Mesenteric fat pad (tissue), 1 donor: ENCODE results near the gene HNRNPL. TPM values are rescaled to one million over a fixed set of nuclear protein-coding genes. Genes with fewer than 3 reads are reported as not detected.
A peak's percentile ranks its signal among the peaks of the same experiment; 100 is the strongest.
"Not testable (repeated sequence)": the region's sequence is repeated elsewhere in the genome, so short reads cannot be mapped to it uniquely, and the experiment has no call there.

Experiments used
- DNase-seq: peaks from one replicate; pipeline ENCODE4 v3.0.0-alpha.2; 2020; ENCODE audit warnings: low spot score
- long read RNA-seq: library from polyadenylated mRNA; unstranded; transcript quantifications from one replicate; pipeline ENCODE4 v2.0.0, GENCODE V29; 2020
- total RNA-seq: library from RNA; stranded (reverse); fragmentation: NEBNext Ultra II Directional; extraction: Animal tissue kit (Norgen Biotek cat#: 25700); gene quantifications from one replicate; pipeline ENCODE4 v1.2.1, GENCODE V29; 2021
- donor health status: DM: yes; HTN: yes; CAD: no.

Gene HNRNPL
- total RNA-seq: 231 TPM
- long read RNA-seq, transcript HNRNPL-210 (13 exons, 1,633 nt): major isoform, 6 of 33 reads
- long read RNA-seq, partial matches to known transcripts: 4 of 33 reads
- long read RNA-seq, other reads (novel, unspliced or antisense): 20 of 33 reads

GRCh38 chr19:38849860-38850435, at the start of gene HNRNPL:
Gene HNRNPL (minus strand): TSS chr19:38849986. CDS start chr19:38849966, 20 bp downstream.
- peak; percentile 100 for DNase-seq

DNA sequence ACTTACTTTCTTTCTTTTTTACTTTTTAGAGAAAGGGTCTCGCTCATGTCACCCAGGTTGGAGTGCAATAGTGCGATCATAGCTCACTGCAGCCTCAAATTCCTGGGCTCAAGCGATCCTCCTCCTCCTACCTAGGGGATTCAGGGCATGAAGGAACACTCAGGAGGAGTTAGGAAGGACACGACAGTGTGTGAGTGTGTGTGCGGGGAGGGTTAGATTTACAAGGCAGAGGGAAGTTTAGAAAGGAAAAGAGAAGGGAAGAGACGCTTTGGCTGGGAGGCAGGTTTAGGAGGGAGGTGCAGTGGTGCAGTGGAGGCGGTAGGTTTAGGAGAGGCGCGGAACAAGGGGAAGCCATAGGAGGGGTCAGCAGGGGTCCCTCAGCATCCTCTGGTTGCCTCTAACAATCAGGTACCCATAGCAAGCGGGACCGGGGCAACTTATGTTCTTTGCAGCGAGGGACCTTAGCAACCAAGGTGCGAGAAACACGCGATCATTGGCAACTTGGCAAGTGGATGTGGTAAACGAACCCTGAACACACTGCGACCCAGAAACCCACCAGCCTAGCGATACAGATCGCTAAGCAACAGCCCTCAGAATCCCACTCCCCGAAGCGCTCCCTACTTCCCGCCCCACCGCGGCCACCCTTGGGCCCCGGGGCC, 49.1 kb upstream of the HNRNPL start:
- no peak for DNase-seq

- DNase-seq: no peak
Measured at GRCh38 chr19:38894968-38895367, 45.2 kb upstream of the HNRNPL start.

GRCh38 chr19:38893341-38893771, 43.6 kb upstream of the HNRNPL start:
- DNase-seq: no peak

GRCh38 chr19:38892841-38893240, 43.1 kb upstream of the HNRNPL start:
- DNase-seq: no peak

- DNase-seq: no peak
Measured at GRCh38 chr19:38891771-38892170, 42.0 kb upstream of the HNRNPL start.

DNA sequence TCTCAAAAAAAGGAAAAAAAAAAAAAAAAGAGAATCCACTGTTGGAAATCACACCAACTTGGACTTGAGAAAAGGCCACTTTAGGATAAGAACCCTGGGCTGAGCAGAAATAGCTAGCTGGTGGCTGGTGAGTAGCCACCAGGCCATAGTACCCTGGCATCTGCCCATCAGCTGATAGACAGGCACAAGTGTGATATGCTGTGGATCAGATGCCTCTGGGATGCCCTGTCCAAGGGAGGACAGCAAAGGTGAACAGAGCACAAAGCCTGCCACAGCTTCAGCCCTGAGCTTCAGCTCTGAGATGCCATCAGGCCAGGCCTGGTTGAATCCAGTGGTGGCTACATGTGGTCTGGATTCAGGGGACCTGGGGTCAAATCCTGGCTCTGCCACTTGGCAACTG, 40.9 kb upstream of the HNRNPL start:
- no peak for DNase-seq

DNA sequence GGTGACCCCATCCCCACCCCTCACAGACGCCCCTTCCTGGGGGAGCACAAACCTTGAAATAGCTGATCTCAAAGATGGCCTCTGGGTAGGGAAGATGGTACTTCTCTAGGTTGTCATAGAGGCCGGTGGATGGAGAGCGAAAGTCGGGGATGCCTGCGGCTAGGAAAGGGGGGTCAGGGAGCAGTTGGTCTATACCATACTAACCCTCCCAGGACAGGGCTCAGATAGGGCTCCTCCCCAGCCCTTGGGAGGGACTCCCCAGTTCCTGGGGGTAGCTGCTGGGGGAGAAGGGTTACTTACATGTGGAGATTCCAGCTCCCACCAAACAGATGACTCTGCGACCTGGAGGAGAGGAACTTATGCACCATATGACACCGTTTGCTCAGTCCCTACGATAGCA, 40.0 kb upstream of the HNRNPL start:
- DNase-seq: no peak

- no peak for DNase-seq
Measured at GRCh38 chr19:38888876-38889275, 39.1 kb upstream of the HNRNPL start.

GRCh38 chr19:38884691-38885090, 34.9 kb upstream of the HNRNPL start:
- DNase-seq: not testable (repeated sequence)

- no peak for DNase-seq
Measured at GRCh38 chr19:38883286-38883685, 33.5 kb upstream of the HNRNPL start.

DNA sequence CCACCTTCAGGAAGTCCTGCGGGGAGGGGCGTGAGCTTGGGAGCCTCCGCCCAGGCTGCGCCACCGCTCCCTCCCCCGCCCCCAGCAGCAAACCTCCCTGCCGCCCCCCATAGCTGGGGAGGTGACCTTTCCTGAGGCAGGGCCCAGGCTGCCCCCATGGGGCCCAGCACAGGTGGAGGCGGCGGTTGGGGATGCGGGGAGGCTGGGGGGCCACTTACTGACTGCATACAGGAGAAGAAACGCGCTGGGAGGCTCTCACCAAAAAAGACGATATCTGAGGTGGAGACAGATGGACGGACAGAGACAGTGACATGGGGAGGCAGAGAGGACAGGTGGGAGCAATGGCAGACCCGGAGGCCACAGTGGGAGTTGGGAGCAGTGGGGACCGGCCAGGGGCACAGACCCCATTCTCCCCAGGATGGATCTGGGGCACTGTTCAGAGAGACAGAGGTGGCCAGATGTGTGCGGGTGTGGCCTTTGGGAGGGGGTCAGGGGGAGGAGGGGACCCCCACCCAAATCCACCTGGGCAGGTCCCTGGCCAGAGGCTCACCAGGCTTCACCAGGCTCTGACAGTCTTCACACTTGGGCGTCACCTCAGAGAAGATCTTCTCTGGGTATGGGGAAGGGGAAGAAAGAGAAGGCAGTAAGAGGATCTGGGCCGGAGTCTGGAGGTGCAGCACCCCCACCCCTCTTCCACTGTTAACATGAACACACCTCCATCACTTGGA, 31.3 kb upstream of the HNRNPL start:
- DNase-seq: no peak

- DNase-seq: no peak
Measured at GRCh38 chr19:38880076-38880881, 30.5 kb upstream of the HNRNPL start.

DNA sequence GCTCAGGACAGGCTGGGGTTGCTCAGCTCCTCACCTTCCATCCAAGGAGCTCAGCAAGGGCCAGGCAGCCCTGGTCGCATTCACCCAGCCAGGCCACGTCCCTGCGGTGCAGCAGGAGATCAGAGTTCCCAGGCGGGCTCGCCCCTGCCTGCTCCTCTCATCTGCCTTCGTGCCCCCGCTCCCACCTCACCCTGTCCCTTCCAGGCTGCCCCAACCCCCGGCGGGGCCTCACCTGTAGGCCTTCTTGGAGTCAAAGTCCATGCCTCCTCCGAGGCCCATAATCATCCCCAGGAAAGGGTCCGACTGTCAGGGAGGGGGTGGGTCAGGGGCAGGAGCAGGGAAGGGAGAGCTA, 29.6 kb upstream of the HNRNPL start:
- DNase-seq: no peak

GRCh38 chr19:38878575-38879399, 29.0 kb upstream of the HNRNPL start:
- DNase-seq: no peak

DNA sequence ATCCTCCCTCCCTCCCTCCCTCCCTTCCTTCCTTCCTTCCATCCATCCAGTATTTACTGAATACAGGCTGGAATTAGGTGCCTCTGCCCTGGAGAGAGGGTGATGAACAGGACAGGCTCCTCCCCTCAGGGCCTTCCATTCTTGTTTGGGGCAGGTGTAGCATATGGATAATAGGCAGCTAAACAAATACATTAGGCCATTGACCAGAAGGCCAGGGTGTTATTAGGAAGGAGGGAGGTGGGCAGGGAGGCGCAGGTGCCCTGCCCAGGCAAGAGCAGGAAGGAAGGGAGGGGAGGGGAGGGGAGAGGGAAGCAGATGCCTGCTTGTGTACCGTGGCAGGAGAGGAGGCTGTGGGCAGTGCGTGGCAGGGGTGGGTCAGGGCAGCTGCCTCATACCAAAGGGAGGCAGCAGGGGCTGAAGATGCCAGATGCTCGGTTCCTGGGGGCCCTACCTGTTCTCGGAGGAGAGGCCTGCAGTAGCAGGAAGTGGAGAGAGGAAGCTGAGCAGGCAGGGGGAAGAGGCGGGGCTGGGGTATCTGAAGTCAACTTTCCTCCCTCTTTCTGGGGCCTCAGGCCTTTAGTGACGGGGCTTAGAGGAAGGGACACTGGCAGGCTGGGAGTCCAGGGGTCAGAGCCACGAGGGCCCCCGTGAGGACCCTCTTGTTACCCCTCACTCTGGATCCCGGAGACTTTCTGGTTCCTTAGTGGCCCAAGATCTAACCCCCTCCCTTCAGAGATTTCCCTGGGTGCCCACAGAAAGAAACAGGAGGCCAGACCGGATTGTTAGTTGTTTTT, 28.2 kb upstream of the HNRNPL start, which contains the start of gene RINL:
TSS of gene RINL (minus strand) at position 495 of the 794 bp plus-strand sequence. CDS start 1,533 bp downstream, outside the sequence.
- DNase-seq: no peak

GRCh38 chr19:38875656-38876395, 26.0 kb upstream of the HNRNPL start:
- no peak for DNase-seq

GRCh38 chr19:38873400-38873799, 23.6 kb upstream of the HNRNPL start:
- DNase-seq: not testable (repeated sequence)

DNA sequence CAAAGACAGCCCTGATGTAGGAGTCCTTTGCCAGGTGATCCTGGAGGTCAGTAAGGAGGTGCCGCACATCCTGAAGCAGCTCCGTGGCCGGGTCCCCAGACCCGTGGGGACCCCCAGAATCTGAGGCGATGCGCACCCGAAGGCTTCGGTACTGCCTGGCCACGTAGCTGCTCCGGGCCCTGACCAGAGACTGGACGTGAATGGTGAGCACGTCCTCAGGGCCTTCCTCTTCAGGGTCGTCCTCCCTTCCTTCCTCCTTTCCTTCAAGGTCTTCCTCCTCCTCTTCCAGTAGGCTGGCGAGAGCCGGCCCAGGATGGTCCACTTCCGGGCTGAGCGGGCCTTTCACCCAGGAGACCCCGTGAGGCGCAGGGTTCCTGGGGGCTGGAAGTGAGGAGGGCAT, 20.8 kb upstream of the HNRNPL start:
- no peak for DNase-seq
